Activated CD4-positive, alpha-beta T cell treated with anti-CD3 and anti-CD28 coated beads, Interleukin-2, amount 50 U/mL, for 1 hour (primary cell): Measurements from ENCODE around the gene DNAAF5.
A peak's percentile ranks its signal among the peaks of the same experiment; 100 is the strongest.
"Not testable (repeated sequence)": the region's sequence is repeated elsewhere in the genome, so short reads cannot be mapped to it uniquely, and the experiment has no call there.

Experiments
- DNase-seq: peaks from one replicate; pipeline ENCODE4 v3.0.0-alpha.2; 2020

The DNAAF5 gene

DNA sequence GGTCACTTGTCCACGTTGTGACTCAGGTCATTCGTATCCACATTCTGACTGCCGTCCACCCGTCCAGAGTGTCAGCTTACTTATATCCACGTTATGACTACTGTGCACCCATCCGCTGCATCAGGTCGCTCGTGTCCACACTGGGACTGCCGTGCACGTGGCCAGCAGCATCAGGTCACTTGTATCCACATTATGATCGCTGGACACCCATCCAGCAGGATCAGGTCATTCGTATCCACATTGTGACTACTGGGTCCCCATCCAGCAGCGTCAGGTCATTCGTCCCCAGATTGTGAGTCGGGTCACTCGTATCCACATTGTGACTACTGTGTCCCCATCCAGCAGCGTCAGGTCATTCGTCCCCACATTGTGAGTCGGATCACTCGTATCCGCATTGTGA lies 58.5 kb downstream of the DNAAF5 start:
- no peak for DNase-seq

DNA sequence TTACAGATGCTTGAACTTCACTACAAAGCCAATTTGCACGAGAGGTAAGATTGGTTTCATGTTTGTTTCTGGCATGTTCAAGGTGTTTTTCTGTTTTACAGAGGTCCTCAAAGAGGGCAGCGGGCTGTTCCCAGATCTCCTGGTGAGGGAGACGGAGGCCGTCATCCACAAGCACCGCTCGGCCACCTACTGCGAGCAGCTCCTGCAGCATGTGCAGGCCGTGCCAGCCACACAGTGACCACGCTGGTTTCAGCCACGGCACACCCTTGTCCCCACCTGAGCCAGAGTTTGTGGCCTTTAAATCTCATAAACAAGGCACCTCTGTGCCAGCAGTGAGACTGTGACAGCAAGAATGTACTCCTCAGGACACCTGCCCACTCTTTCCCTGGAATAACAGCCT lies 58.9 kb downstream of the DNAAF5 start:
- DNase-seq, result no peak

DNA sequence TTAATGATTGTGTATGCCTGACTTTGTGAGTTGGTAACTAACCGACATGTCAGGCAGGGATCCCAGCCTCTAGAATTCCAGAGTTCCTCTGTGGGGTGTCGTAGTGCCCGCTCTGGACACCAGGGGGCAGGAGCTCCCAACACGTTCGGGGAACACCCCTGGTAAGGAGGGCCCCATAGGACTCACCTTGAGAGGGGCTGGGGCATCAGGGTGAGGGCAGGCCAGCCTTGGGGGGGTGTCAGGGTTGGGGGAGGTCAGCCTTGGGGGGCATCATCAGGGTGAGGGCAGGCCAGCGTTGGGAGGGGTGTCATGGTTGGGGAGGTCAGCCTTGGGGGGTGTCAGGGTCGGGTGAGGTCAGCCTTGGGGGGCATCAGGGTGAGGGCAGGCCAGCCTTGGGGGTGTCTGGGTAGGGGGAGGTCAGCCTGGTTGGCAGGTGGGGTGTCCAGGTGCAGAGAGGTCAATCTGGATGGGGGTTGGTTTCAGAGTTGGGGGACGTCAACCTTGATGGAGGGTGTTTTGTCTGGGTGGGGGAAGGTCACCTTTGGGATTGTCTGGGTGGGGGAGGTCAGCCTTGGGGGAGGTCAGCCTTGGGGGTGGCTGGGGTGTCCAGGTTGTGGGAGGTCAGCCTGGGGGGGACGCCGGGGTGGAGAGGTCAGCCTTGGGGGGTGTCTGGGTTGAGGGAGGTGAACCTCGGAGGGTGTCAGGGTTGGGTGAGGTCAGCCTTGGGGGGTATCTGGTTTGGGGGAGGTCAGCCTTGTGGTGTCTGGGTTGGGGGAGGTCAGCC lies 60.2 kb downstream of the DNAAF5 start:
- peak; percentile 75 for DNase-seq

DNA sequence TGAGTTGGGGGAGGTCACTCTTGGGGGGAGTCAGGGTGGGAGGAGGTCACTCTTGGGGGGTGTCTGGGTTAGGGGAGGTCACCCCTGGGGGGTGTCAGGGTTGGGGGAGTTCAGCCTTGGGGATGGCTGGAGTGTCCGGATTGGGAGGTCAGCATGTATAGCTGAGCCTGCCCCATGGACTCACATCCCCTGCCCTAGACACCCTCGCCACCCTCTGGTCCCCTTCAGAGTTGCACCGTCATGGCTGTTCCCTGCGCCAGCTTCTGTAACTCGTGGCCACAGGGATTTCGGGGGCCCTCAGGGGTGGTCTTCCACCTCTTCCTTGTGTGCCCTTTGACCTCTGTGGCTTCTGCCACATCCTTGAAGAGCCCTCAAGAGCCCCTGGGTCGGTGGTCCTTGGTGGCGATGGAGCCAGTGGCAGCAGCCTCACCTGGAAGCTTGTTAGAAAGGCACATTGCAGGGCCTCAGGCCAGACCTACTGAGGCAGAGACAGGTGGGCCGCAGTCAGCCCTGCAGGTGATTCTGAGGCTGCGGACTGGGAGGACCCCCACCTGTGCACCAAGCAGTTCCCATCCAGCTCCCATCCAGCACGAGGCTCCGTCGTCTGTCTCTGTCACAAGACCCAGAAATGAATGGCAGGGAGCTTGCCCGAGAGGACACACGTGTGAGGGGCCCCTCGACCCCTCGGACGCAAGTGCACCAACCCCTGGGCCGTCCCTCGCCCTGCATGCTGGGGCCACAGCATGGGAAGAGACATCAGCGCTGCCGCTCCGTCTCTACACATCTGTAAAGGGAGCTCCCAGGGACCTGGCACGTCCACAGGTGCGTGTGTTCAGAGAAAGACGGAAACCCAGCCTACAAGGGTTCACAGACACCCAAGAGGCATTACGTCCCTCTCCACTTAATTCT lies 61.1 kb downstream of the DNAAF5 start:
- no peak for DNase-seq

DNA sequence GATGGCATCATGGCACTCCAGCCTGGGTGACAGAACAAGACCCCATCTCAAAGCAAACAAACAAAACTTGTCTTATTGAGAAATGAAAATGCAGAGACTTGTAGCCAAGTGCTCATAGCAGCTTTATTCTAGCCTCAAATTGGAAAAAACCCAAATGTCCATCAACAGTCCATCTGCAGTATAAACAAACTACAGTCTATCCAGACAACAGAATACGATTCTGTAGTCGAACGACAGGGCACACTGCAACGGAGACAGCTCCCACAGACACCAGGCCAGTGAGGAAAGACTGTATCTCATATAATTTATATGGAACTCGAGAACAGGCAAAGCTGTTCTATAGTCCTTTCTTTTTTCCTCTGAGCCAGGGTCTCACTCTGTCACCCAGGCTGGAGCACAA lies 65.0 kb downstream of the DNAAF5 start:
- DNase-seq, result no peak

DNA sequence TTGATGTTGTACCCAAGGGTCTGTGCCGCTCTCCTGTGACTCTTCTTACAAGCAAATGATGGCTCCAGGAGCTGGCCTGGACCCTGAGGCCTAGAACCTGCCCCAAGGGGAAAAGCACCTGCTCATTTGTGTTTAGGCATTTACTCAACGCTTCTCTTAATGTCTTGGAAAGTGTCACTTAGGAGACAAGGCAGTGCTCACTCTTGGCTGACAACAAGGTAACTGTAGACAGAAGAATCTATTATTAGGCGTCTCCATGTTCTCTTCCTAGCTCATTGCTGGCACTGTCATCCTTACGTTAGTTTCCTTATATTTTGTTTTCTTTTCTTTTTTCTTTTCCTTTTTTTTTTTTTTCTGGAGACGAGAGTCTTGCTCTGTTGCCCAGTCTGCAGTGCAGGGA lies 67.7 kb downstream of the DNAAF5 start:
- DNase-seq, result no peak

DNA sequence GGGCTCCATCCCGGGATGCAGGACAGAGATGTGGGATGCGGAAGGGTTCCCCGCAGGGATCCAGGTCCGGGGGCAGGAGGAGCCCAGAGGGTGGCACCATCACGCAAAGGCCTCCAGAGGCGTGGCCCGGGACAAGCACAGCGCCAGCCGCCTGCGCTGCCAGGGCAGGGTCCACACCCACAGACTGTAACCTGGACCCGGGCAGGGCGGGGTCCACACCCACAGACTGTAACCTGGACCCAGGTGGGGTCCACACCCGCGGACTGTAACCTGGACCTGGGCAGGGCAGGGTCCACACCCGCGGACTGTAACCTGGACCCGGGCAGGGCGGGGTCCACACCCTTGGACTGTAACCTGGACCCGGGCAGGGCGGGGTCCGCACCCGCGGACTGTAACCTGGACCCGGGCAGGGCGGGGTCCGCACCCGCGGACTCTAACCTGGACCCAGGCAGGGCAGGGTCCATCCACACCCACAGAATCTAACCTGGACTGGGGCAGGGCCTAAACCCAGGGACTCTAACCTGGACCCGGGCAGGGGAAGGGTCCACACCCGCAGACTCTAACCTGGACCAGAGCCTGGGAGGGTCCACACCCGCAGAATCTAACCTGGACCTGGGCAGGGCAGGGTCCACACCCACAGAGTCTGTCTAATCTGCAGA lies 68.3 kb downstream of the DNAAF5 start:
- DNase-seq, result no peak

DNA sequence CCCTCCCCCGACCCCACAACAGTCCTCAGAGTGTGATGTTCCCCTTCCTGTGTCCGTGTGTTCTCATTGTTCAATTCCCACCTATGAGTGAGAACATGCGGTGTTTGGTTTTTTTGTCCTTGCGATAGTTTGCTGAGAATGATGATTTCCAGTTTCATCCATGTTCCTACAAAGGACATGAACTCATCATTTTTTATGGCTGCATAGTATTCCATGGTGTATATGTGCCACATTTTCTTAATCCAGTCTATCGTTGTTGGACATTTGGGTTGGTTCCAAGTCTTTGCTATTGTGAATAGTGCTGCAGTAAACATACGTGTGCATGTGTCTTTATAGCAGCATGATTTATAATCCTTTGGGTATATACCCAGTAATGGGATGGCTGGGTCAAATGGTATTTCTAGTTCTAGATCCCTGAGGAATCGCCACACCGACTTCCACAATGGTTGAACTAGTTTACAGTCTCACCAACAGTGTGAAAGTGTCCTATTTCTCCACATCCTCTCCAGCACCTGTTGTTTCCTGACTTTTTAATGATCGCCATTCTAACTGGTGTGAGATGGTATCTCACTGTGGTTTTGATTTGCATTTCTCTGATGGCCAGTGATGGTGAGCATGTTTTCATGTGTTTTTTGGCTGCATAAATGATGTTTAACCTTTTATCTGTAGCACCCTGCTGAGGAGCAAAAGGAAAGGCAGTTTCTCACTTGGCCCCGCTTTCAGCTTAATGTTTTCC lies 70.1 kb downstream of the DNAAF5 start:
- DNase-seq, result not testable (repeated sequence)

DNA sequence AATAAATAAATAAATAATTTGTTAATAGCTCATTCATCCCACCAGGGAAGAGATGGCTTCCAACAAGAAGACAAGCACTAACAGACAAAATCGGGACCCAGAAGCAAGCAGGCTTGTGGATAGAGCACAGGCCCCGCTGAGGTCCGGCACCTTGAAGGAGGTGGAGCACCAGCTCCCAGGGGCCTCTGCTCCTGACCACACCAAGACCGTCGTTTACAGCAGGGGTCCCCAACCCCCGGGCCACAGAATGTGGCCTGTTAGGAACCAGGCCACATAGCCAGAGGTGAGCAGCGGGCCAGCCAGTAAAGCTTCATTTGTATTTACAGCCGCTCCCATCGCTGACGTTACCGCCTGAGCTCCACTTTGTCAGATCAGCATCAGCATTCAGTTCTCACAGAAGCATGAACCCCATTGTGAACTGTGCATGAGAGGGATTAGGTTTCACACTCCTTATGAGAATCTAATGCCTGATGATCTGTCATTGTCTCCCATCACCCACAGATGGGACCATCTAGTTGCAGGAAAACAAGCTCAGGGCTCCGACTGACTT lies 72.5 kb downstream of the DNAAF5 start:
- no peak for DNase-seq

DNA sequence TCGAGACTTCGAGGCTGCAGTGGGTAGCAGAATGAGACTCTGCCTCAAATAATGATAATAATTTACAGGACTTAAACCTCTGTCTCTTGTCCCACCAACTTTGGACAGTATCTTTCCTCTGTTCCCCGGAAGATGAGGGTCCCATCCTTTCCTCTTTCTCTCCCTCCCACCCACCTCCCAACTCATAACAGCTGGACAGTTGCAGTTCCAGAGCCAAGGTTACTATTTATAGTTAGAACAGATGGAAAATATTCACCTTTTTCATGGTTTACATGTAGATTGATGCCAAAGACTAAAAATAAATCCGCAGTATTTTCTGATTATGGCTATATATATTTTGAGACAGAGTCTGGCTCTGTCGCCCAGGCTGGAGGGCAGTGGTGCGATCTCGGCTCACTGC lies 74.2 kb downstream of the DNAAF5 start:
- DNase-seq, result no peak

DNA sequence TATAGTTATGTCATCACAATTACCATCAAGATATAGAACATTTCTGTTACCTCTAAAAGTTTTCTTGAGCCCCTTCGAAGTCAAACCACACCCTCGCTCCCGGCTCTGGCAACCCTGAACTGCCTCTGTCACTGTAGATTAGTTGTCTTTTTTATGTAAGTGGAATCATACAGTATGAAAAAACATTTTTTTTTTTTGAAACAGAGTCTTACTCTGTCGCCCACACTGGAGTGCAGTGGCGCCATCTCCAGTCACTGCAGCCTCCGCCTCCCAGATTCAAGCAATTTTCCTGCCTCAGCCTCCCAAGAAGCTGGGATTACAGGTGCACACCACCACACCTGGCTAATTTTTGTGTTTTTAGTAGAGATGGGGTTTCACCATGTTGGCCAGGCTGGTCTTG lies 74.9 kb downstream of the DNAAF5 start:
- DNase-seq, result not testable (repeated sequence)

DNA sequence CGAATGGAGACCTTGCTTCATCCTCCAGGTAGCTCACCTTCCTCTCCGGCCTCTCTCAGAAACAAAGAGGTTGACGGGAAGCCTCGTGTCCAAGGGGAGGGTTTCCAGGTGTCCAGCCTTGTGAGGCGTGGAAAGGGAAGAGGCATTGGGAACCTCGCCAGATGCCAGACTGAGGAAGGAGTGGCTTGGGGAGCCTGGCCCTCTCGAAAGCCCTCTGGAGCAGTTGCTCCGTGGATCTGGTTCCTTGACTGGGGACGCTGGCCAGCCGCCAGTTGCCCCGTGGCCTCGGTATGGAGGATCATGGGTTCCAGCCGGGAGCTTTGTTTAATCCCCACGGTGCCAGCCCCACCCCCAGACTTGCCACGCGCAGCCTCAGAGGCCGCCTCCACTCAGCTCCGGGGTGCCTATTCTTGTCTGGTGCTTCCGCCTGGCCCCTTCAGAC lies 75.5 kb downstream of the DNAAF5 start:
- DNase-seq, result no peak

DNA sequence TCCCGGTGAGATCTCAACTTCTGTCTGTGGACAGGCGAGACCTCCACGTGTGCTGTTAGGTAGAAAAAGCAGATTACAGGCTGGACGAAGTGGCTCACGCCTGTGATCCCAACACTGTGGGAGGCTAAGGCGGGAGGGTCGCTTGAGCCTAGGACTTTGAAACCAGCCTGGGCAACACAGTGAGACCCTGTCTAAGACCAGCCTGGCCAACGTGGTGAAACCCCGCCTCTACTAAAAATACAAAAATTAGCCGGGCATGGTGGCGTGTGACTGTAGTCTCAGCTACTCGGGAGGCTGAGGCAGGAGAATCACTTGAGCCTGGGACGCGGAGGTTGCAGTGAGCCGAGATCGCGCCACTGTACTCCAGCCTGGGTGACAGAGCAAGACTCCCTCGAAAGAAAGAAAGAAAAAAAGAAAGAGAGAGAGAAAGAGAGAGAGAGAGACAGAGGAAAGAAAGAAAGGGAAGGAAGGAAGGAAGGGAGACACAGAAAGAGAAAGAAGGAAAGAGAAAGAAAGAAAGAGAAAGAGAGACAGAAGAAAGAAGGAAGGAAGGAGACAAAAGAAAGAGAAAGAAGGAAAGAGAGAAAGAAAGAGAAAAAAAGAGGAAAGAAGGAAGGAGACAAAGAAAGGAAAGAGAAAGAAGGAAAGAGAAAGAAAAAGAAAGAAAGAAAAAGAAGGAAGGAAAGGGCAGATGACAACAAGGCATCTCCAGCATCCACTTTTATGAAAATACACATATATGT lies 76.2 kb downstream of the DNAAF5 start:
- DNase-seq, result no peak

DNA sequence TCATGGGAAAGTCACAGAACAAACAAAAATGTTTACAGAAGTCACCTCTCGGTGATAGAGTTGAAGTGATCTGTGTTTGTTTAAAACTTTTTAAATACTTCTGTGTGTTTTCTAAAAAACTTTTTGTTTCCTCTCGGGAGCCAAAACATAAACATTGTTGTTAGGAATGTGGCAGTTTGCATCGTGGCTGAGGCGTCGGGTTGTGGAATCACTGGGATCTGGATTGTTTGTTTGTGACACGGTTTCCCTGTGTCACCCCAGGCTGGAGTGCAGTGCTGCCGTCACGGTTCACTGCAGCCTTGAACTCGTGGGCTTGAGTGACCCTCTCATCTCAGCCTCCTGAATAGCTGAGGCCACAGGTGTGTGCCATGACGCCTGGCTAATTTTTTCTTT lies 76.7 kb downstream of the DNAAF5 start:
- no peak for DNase-seq

DNA sequence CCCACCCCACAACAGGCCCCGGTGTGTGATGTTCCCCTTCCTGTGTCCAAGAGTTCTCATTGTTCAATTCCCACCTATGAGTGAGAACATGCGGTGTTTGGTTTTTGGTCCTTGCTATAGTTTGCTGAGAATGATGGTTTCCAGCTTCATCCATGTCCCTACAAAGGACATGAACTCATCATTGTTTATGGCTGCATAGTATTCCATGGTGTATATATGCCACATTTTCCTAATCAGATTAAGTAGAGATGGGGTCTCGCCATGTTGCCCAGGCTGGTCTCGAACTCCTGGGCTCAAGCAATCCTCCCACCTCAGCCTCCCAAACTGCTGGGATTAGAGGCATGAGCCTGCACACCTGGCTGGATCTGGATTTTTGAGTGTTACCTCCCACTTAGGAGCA lies 77.3 kb downstream of the DNAAF5 start:
- DNase-seq, result not testable (repeated sequence)

DNA sequence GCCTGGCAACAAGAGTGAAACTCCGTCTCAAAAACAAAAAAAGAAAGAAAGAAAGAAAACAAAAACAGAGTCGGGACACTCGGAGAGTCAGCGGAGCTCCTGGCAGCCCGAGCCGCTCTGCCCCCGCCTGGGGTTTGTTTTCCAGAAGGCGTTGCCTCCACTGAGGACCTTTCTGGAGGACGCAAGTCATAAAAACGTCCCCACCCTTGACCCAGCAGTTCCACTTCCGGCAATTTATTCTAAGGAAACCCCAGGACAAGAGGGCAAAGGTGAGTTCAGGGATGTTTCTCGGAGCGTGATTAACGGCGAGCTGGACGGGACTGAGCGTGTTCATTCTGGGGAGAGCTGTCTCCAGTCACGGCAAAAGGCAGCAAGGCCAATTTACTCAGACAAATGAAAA lies 78.8 kb downstream of the DNAAF5 start:
- no peak for DNase-seq

DNA sequence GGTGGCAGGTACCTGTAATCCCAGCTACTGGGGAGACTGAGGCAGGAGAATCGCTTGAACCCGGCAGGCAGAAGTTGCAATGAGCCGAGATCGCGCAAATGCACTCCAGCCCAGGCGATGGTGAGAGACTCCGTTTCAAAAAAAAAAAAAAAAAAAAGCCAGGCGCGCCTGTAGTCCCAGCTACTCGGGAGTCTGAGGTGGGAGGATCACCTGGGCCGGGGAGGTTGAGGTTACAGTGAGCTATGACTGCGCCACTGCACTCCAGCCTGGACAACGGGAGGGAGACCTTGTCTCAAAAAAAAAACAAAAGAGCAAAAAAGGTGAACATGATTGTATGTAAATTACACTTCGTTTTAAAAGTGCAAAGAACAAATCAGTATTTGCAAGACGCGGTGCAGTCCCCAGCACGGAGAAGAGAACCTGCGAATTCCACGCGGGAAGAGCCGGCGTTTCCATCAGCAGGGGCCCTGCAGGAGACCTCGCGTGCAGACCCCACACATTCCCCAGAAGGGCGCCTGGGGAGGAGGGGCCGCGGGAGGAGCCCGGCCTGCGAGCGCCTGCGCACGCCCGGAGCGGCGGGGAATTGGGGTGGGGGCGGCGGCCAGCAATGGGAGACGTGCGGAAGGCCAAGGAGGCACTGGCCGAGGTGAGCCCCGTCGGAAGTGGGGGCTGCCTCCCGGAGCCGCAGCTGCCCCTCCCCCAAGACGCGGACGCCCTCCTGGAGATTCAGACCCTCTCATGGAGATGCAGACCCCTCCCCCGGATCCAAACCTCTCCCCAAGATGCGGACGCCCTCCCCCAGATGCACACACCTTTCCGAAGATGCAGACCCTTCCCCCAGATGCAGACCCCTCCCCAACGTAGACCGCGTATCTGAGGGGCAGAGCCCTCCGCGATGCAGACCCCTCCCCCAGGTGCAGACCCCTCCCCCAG lies 89.1 kb downstream of the DNAAF5 start:
- DNase-seq, result no peak

DNA sequence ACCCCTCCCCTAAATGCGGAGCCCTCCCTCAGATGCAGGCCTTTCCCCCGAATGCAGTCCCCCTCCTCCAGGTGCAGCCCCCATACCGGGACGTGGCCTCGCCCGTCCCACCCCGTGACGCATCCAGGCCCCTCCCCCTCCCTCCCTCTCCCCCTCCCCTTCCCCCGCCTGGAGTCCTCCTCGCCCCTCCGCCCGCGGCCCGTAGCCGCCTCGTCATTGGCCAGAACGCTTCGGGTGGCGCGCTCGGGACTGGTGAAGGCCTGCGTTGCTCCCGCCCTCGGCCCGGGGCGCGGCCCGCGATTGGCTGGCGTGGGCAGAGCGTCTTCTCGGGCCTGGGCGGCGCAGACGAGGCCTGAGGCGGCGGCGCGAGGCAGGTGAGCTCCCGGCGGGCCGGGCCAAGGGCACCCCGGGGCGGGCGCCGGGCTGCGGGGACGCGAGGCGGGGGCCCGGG lies 89.8 kb downstream of the DNAAF5 start:
- DNase-seq, result peak; percentile 97

DNA sequence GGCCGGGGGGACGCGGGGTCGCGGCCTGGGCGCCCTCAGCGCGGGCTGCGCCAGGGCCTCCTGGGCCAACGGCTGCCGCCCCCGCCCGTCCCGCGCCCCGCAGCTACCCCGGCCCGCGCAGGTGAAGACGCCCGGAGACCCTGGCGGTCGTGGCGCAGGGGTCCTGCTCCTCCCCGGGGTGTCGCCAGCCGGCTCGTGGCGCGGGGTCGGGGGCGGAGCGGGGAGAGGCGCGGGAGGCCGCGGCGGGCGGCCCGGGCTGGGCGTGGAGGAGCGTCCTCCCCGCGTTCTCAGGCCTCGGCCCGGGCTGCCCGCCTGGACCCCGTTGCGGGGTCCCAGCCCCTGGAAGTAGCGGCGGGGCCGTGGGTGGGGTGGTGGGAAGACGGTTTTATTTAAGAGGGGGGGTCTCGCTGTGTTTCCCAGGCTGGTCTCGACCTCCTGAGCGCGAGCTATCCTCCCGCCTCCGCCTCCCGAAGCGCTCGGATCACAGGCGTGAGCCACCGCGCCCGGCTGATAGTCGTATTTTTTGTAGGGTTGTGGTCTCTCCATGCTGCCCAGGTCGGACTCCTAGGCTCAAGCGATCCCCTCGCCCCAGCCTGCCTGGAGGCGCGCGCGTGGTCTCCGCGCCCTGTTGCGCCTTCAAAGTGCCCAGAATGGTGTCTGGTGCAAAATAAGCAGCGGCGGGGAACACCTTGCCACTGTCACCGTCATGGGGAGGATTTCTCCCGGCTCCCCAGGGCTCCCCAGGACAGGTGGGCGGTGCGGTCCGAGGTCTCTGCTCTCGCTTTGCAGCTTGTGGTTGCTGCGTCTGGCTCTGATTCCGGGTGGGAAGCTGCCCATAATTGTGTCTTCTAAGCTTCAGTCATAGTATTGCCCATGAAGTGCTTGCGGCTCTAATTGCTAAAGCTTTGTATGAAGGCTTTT lies 90.5 kb downstream of the DNAAF5 start:
- peak; percentile 53 for DNase-seq
